Prostate gland (tissue), 2 donors: ENCODE results near the gene TSHB.

Experiments used
- CTCF ChIP-seq, 4 experiments: fragments of 200-600 bp in 2 of 4; fragments of 450-650 bp in 2 of 4; sonication (generic) in 2 of 4; IDR thresholded peaks; 1 replicate in 3 of 4; 2 replicates in 1 of 4; pipeline ENCODE4 v1.5.1; 2016 to 2019; ENCODE audit warnings: antibody characterized with exemption in 4 of 4, mild to moderate bottlenecking in 2 of 4, moderate library complexity in 2 of 4
- POLR2A ChIP-seq: fragments of 450-650 bp; IDR thresholded peaks from one replicate; pipeline ENCODE4 v1.6.1; 2016; ENCODE audit warnings: antibody characterized with exemption, mild to moderate bottlenecking

GRCh38 chr1:115035652-115036051 is 6.0 kb downstream of the TSHB start:
- TF ChIP-seq CTCF (IDR thresholded peaks at IDR 0.05) (no peak), POLR2A (no peak)
